NCI-H1417 treated with DMSO at 0.1 percent for 48 hours (cell line): Measurements from ENCODE around the gene TUBGCP5.
"Not testable (repeated sequence)": the region's sequence is repeated elsewhere in the genome, so short reads cannot be mapped to it uniquely, and the experiment has no call there.

Source experiments
- DNase-seq: peaks from one replicate; lab custom pipeline; 2025; lab: John Stamatoyannopoulos, UW

The TUBGCP5 gene

GRCh38 chr15:23041736-23042135 lies 2.4 kb upstream of the TUBGCP5 start:
- DNase-seq, result not testable (repeated sequence)

DNA sequence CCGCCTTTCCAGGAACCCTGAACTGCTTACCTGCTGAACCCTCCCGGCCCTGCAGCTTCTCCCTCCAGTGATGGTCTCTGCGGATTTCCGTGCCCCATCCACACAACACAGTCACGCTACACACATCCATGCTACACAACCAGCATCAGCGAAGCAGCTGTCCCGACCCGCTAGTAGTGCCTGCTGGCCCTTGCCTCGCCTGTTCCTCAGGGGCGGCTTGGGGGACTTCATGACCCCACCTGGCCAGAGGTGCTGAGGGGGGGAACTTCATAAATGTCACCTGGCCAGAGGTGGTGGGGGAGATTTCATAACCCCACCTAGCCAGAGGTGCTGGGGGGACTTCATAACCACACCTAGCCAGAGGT lies 530 bp upstream of the TUBGCP5 start:
- no peak for DNase-seq

DNA sequence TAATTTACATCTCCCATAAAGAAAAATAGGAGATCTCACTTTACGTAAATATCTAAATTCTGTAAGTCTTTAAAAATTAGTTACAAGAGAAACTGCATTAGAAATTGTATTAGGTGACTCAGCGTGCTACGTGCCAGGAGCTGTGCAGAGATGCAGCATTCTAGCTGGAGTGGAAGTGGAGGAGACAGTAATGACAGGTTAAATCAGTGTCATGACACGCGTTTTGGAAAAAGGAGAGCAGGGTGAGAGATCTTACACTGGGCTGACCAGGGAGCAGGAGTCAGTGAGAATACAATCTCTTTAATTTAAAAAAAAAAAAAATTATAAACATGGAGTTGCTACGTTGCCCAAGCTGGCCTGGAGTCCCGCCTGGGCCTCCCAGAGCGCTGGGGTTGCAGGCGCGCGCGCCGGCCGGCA lies 635 bp downstream of the TUBGCP5 start:
- DNase-seq, result no peak

GRCh38 chr15:23035964-23036566 lies 3.3 kb downstream of the TUBGCP5 start:
- no peak for DNase-seq

GRCh38 chr15:23033979-23034378 lies 5.4 kb downstream of the TUBGCP5 start:
- DNase-seq, result no peak

DNA sequence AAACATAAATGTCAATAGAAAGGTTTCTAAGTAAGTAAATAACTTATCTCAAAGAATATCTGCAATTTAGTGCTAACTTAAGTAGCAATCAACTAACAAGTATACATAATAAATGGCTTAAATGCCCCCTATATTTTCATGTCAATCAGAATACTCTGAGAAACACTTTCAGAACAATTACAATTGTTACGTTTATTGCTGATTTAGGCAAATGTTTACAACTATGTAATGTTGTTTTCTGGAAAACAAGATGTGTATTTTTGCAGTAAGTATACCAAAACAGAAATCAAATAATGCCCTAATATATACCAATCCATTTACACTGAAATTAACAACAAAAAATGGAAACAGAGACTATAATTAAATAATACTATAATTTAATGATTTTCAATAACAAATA lies 13.2 kb downstream of the TUBGCP5 start:
- DNase-seq, result no peak

- no peak for DNase-seq
Measured at GRCh38 chr15:23022156-23022555, 17.2 kb downstream of the TUBGCP5 start.

GRCh38 chr15:23014394-23015000 lies 24.9 kb downstream of the TUBGCP5 start:
- no peak for DNase-seq

DNA sequence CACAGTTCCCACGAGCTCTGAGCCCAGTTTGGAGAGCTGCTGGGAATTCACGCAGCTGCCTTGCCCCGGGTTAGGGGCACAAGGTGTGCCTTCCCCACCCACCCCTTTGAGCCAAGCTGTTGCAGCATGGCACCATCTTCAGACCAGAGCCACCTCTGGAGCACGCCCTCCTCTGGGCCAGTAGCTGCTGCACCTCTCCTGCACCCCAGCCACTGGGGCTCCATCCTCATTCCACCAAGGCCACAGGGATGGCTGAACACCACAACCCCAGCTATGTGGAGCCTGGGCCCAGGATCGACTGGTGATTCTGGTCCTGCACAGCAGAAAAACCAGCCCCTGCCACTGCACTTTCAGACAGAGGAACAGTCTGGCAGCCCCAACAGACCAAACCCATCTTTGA lies 25.7 kb downstream of the TUBGCP5 start:
- no peak for DNase-seq

DNA sequence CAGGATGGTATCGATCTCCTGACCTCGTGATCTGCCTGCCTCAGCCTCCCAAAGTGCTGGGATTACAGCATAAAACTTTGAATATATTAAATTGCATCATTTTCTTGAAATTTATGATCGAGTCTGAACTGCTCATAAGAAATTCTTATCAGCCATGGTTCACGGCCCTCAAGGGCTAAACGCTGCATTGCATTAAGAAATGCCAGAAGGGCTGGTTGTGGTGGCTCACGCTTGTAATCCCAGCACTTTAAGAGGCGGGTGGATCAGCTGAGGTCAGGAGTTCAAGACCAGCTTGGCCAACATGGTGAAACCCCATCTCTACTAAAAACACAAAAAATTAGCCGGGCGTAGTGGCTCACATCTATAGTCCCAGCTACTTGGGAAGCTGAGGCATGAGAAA lies 26.8 kb downstream of the TUBGCP5 start:
- DNase-seq, result not testable (repeated sequence)

- DNase-seq, result no peak
Measured at GRCh38 chr15:23003736-23004135, 35.6 kb downstream of the TUBGCP5 start.

DNA sequence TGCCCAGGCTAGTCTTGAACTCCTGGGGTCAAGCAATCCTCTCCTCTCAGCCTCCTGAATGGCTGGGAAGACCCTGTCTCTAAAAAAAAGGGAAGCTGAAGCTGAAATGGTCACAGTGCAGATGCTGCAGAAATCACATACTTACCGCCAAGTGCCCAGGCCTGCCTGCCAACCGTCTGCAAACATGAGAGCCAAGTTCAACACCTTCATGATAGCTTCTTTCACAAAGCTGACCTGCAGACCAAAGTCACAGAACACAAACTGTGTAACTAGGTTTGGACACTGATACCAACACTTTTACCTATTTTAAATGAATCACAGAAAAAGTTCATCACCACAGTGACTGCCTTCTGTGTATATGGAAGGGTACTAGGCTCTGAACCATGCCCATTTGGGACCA lies 36.4 kb downstream of the TUBGCP5 start:
- no peak for DNase-seq

DNA sequence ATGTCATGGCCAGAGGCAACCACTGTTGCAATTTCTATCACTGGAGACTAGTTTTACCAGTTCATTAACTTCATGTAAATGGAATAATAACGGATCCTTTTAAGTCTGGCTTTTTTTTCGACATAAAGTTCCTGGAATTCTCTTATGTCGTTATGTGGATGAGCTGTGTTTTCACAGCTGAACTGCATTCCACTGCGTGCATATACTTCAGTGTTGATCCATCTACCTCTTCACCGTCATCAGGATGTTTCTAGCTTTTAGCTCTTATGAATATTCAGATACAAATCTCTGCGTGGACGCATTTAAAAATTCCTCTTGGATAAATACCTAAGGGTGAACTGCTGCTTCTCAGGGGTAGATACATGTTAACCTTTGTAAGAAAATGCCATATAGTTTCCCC lies 43.6 kb downstream of the TUBGCP5 start:
- no peak for DNase-seq

- no peak for DNase-seq
Measured at GRCh38 chr15:22992024-22992326, 47.4 kb downstream of the TUBGCP5 start.

DNA sequence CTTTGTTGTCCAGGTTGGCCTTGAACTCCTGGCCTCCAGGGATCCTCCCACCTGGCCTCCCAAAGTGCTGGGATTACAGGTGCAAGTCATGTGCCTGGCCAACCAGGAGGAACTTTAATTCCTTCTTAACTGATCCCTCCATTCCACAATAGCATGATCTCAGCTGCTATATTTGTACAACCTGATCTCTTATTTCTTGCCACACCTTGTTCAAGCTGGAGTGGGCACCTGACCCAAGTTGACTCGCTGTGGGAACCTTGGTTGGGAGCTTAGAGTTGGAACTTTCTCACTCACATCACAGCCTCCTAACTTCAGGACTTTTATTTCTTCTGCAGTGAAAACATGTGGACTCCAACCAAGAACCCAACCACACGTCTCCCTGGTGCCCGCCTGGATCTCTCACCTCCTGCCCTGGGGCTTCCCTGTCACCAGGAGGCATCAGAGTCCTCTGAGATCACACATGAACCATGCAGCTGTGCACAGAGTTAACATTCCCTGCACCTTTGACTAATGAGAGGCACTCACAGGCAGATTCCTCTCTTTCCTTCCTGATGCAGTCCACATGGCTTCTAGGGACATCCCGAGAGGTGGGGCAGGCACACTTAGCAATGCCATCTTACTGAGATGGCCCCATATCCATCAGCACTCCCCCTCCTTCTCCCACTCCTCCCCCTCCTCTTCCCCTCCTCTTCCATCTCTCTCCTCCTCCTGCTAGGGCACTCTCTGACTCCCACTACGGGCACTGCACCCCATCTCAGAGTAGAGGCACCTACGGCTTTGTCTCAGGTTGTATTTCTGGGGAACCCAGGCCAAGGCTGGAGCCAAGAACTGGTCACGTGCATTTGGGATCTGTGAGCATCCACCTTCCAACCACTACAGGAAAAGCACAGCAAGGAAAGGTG lies 49.5 kb downstream of the TUBGCP5 start:
- DNase-seq, result no peak

DNA sequence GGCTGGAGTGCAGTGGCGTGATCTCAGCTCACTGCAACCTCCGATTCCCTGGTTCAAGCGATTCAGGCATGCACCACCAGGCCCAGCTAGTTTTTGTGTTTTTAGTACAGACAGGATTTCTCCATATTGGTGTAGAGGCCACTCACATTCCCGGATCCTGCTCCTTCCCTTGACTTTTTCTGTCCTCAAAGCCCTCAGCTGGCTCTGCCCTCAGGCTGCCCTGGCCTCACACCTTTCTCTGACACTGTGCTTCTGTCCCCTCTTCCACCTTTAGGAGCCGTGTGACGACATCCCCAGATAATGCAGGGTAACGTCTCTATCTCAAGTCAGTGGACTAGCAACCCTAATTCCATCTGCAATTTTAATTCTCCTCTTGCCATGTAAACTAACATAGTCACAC lies 50.6 kb downstream of the TUBGCP5 start:
- DNase-seq, result no peak

DNA sequence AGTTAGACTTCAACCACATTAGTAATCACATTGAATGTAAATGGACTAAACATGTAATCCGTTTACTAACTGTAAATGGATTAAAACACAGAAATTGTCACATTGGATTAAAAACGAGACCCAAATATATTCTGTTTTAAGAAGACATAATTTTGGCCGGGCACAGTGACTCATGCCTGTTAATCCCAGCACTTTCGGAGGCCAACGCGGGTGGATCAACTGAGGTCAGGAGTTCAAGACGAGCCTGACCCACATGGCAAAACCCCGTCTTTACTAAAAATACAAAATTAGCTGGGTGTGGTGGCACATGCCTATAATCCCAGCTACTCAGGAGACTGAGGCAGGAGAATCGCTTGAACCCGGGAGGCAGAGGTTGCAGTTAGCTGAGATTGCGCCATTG lies 57.4 kb downstream of the TUBGCP5 start:
- not testable (repeated sequence) for DNase-seq

GRCh38 chr15:22981051-22981840 lies 58.1 kb downstream of the TUBGCP5 start:
- no peak for DNase-seq

DNA sequence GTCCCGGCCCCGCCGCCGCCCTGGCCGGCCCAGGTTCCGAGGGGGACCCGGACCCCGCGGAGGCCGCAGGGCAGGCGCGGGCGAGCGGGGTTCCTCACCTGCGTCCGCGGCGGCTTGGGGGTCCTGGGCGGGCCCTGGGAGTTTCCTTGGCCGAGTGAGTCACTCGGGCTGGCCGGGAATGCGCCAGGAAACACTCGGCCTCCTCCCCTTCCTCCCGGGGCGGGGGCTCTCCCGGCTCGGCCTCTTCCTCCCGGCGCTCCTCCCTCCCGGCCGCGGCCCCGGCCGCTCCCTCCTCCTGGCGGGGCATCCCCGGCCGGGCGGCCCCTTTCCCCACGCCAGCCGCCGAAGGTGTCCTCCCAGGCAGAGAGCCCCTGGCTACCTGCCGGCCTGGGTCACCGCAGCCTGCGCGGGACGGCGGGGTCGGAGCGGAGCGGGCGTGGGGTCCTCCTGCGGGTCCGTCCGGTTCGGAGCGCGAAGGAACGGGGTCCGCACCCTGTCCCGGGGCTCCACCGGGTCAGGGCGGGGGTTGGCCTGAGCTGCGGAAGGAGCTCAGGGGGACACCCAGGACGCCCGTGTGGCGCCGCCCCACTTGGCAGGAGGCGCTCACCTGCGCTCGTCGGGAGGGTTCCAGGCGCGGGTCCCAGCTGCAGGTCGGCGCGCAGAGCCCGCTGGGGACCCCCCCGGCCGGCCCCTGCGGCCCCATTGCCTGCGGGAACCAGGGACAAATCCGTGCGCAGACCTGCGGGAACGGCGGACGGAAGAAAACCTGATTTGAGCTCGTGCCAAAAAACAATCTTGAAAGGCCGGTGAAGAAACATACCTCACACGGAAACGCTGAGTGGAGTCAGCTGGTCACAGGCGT lies 58.9 kb downstream of the TUBGCP5 start, which contains the start of gene CYFIP1:
CYFIP1 (minus strand) TSS at position 180 of the 862 bp plus-strand sequence. CDS start 33,083 bp downstream, outside the sequence.
- no peak for DNase-seq

- DNase-seq, result no peak
Measured at GRCh38 chr15:22979238-22980188, 59.9 kb downstream of the TUBGCP5 start.
